Stimulated activated naive CD8-positive, alpha-beta T cell treated with anti-CD3 and anti-CD28 coated beads, Interleukin-15, Interleukin-2, amounts not matched to agents 100 ng/mL and 50 ng/mL, for 24 hours (primary cell): ENCODE data around the gene HOXD1.
A peak's percentile ranks its signal among the peaks of the same experiment; 100 is the strongest.

Experiments used
- H3K27ac Mint-ChIP-seq: one replicate; pipeline ENCODE4 v1.8.0; 2021; ENCODE audit warnings: mild to moderate bottlenecking, mixed read lengths
- H3K27me3 Mint-ChIP-seq: one replicate; pipeline ENCODE4 v1.8.0; 2021; ENCODE audit warnings: mixed read lengths
- H3K36me3 Mint-ChIP-seq: one replicate; pipeline ENCODE4 v1.8.0; 2021; ENCODE audit warnings: low read depth, mixed read lengths
- H3K4me1 Mint-ChIP-seq: one replicate; pipeline ENCODE4 v1.8.0; 2021; ENCODE audit warnings: low read depth, mixed read lengths
- H3K4me3 Mint-ChIP-seq: one replicate; pipeline ENCODE4 v1.8.0; 2021; ENCODE audit warnings: mild to moderate bottlenecking, mixed read lengths
- H3K9me3 Mint-ChIP-seq: one replicate; pipeline ENCODE4 v1.8.0; 2021; ENCODE audit warnings: mixed read lengths

Gene HOXD1

DNA sequence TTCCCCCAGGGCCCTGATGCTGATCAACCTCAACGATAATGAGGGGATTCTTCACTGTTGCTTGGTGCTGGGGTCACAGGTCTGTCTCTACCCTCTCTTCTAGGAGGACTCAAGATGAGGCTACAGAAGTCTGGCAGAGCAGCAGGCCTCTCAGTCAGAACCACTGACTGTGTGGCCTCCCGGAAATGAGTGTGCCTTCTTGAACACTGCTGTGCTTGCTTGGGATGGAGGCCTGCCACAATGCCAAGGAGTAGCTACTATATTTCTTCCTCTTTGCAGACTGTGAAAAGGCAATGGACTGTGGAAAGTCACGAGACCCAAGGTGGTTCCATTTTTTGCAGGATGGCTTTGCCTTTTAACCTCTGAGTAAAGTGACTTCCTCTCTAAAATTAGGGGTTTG is 5.8 kb upstream of the HOXD1 start:
- peaks cover 87% of the 10 kb centered on the region for H3K27me3 Mint-ChIP-seq
- no peak overlapping the region for H3K4me3 Mint-ChIP-seq
- H3K27ac Mint-ChIP-seq, result no peak overlapping the region
- H3K9me3 Mint-ChIP-seq, result no peaks in the 10 kb centered on the region
- H3K36me3 Mint-ChIP-seq, result peaks cover 3% of the 10 kb centered on the region
- peaks cover 6% of the 10 kb centered on the region for H3K4me1 Mint-ChIP-seq

- Mint-ChIP-seq H3K27me3 (peaks cover 79% of the 10 kb centered on the region), H3K4me3 (no peak overlapping the region), H3K36me3 (peaks cover 3% of the 10 kb centered on the region), H3K4me1 (peaks cover 17% of the 10 kb centered on the region), H3K27ac (no peak overlapping the region), H3K9me3 (no peaks in the 10 kb centered on the region)
Measured at GRCh38 chr2:176184749-176185148, 3.7 kb upstream of the HOXD1 start.

GRCh38 chr2:176186024-176186423 is 2.4 kb upstream of the HOXD1 start:
- Mint-ChIP-seq H3K4me3 (no peak overlapping the region), H3K27ac (no peak overlapping the region), H3K36me3 (peaks cover 3% of the 10 kb centered on the region), H3K4me1 (peaks cover 20% of the 10 kb centered on the region), H3K9me3 (no peaks in the 10 kb centered on the region), H3K27me3 (peaks cover 78% of the 10 kb centered on the region)

DNA sequence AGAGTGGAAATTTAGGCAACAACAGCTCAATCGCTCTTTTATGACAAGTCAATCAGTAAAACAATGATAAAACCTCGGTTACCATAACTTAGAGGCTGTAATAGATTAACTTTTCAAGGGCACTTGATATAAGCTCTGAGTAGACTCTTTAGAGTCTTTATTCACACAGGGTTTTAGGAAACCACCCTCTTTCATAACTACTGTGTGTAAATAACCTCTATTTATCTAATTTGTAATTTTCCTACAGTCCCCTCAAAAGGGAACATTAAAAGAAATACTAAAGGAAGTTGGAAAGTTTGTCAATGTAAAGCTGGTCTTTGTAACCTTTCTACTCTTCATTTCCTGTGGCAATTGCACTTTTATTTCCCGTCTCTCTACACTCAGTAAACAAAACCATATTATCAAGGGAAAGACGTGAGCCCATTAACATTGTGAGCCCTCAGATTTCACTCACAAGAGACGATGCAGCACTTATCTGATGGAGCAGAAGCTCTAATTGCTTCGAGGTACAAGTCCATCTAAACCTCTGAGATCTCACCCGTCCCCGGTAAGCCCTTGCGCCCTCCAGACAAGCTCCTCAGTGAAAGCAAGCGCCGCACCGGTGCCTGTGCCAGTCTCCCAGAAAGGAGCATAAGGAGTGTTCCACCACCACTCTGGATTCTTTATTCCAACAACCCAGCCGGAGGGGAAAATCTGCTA is 1.1 kb upstream of the HOXD1 start:
- peak overlapping the region; percentile 87 for H3K4me3 Mint-ChIP-seq
- peaks cover 3% of the 10 kb centered on the region for H3K36me3 Mint-ChIP-seq
- no peak overlapping the region for H3K27ac Mint-ChIP-seq
- peaks cover 81% of the 10 kb centered on the region for H3K27me3 Mint-ChIP-seq
- no peaks in the 10 kb centered on the region for H3K9me3 Mint-ChIP-seq
- peaks cover 20% of the 10 kb centered on the region for H3K4me1 Mint-ChIP-seq

DNA sequence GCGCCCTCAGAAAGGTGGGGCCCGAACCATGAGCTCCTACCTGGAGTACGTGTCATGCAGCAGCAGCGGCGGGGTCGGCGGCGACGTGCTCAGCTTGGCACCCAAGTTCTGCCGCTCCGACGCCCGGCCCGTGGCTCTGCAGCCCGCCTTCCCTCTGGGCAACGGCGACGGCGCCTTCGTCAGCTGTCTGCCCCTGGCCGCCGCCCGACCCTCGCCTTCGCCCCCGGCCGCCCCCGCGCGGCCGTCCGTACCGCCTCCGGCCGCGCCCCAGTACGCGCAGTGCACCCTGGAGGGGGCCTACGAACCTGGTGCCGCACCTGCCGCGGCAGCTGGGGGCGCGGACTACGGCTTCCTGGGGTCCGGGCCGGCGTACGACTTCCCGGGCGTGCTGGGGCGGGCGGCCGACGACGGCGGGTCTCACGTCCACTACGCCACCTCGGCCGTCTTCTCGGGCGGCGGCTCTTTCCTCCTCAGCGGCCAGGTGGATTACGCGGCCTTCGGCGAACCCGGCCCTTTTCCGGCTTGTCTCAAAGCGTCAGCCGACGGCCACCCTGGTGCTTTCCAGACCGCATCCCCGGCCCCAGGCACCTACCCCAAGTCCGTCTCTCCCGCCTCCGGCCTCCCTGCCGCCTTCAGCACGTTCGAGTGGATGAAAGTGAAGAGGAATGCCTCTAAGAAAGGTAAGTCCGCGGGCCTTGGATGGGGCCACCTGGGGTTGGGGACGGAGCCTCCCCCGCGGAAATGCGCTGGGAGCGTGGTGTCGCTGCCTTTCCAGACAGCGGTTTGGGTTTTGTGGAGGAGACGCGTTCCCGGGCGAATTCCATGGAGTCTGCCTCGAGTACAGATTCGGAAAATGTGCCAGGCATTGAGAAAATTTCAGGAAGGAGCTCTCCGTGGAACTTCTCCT is 559 bp downstream of the HOXD1 start:
- peak overlapping the region; percentile 41 for H3K4me3 Mint-ChIP-seq
- H3K9me3 Mint-ChIP-seq, result no peaks in the 10 kb centered on the region
- peaks cover 20% of the 10 kb centered on the region for H3K4me1 Mint-ChIP-seq
- H3K27me3 Mint-ChIP-seq, result peaks cover 81% of the 10 kb centered on the region
- peaks cover 3% of the 10 kb centered on the region for H3K36me3 Mint-ChIP-seq
- H3K27ac Mint-ChIP-seq, result no peak overlapping the region

DNA sequence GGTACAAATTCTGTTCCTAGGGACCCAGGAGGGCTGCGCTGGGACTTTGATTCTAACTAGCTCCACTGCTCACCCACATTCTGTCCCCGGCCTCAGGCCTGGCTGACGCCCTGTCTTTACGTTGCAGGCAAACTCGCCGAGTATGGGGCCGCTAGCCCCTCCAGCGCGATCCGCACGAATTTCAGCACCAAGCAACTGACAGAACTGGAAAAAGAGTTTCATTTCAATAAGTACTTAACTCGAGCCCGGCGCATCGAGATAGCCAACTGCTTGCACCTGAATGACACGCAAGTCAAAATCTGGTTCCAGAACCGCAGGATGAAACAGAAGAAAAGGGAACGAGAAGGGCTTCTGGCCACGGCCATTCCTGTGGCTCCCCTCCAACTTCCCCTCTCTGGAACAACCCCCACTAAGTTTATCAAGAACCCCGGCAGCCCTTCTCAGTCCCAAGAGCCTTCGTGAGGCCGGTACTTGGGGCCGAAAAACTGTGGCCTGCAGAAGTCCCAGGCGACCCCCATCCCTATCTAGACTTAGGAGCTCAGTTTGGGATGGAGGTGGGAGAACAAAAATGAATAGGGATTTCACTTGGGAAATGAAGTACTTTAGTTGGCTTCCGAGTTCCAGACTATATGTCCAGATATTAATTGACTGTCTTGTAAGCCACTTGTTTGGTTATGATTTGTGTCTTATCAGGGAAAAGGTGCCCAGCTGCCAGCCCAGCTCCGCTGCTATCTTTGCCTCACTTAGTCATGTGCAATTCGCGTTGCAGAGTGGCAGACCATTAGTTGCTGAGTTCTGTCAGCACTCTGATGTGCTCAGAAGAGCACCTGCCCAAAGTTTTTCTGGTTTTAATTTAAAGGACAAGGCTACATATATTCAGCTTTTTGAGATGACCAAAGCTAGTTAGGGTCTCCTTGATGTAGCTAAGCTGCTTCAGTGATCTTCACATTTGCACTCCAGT is 1.5 kb downstream of the HOXD1 start:
- Mint-ChIP-seq H3K27ac (no peak overlapping the region), H3K4me3 (peak overlapping the region; percentile 41), H3K4me1 (peaks cover 20% of the 10 kb centered on the region), H3K36me3 (peaks cover 3% of the 10 kb centered on the region), H3K9me3 (no peaks in the 10 kb centered on the region), H3K27me3 (peaks cover 81% of the 10 kb centered on the region)

DNA sequence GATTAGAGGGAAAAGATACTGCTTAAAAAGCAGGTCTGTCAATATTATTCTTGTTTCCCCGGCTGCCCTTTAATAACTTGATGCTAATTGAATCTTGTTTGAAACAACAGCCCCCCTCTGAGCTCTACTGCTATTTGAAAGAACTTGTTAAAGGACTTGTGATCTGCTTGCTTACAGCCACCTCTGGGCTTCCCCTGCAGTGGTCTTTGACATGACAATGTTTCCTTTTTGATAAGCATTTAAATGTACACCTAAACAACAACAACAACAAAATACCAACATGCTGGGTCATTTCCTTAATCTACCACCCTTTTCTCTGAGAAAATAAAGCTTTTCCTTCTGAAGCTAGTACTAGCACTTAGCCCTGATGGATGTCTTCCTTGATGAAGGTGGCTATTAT is 3.9 kb downstream of the HOXD1 start:
- H3K4me1 Mint-ChIP-seq, result peaks cover 18% of the 10 kb centered on the region
- no peaks in the 10 kb centered on the region for H3K9me3 Mint-ChIP-seq
- peaks cover 77% of the 10 kb centered on the region for H3K27me3 Mint-ChIP-seq
- no peak overlapping the region for H3K27ac Mint-ChIP-seq
- H3K4me3 Mint-ChIP-seq, result no peak overlapping the region
- no peaks in the 10 kb centered on the region for H3K36me3 Mint-ChIP-seq

GRCh38 chr2:176193048-176193447 is 4.6 kb downstream of the HOXD1 start:
- no peaks in the 10 kb centered on the region for H3K36me3 Mint-ChIP-seq
- no peak overlapping the region for H3K4me3 Mint-ChIP-seq
- no peaks in the 10 kb centered on the region for H3K9me3 Mint-ChIP-seq

DNA sequence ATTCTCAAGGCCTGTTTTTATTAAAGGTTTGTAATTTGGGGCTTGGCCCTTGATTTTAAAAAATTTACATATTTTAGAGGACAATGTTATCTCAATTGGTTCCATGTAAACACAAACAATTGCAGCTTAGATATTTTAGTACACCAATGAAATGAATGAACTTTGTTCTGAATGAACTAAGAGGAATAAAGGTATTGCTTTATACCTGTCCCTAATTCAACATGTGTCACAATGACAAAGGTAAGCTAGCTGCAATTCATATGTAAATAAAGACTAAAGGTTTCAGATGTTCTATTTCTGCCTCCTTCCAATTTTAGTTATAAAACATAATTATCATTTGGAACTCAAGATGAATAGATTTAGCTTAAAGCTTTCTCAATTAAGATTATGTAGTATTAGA is 11.4 kb downstream of the HOXD1 start:
- H3K27me3 Mint-ChIP-seq, result peaks cover 49% of the 10 kb centered on the region
- no peak overlapping the region for H3K27ac Mint-ChIP-seq
- no peaks in the 10 kb centered on the region for H3K9me3 Mint-ChIP-seq
- no peak overlapping the region for H3K4me3 Mint-ChIP-seq
- no peaks in the 10 kb centered on the region for H3K4me1 Mint-ChIP-seq
- no peaks in the 10 kb centered on the region for H3K36me3 Mint-ChIP-seq

More at GRCh38 chr2:176193048-176193447, 4.6 kb downstream of the HOXD1 start:
- peaks cover 75% of the 10 kb centered on the region for H3K27me3 Mint-ChIP-seq
- peaks cover 11% of the 10 kb centered on the region for H3K4me1 Mint-ChIP-seq
- H3K27ac Mint-ChIP-seq, result no peak overlapping the region

DNA sequence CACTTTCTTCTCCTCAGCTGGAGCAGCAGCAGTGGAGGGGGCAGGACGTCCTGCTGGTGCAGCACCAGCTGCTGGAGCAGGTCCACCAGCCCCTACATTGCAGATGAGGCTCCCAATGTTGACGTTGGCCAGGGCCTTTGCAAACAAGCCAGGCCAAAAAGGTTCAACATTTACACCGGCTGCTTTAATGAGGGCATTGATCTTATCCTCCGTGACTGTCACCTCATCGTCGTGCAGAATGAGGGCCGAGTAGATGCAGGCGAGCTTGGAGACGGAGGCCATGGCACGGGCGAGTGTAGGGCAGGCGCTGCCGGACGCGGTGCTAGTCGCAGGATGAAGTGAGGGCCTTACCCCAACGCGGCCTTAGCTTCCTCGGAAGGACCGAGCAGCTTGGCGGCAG is 12.5 kb downstream of the HOXD1 start:
- H3K9me3 Mint-ChIP-seq, result no peaks in the 10 kb centered on the region
- H3K27ac Mint-ChIP-seq, result no peak overlapping the region
- no peak overlapping the region for H3K4me3 Mint-ChIP-seq
- peaks cover 41% of the 10 kb centered on the region for H3K27me3 Mint-ChIP-seq
- no peaks in the 10 kb centered on the region for H3K36me3 Mint-ChIP-seq
- H3K4me1 Mint-ChIP-seq, result no peaks in the 10 kb centered on the region

DNA sequence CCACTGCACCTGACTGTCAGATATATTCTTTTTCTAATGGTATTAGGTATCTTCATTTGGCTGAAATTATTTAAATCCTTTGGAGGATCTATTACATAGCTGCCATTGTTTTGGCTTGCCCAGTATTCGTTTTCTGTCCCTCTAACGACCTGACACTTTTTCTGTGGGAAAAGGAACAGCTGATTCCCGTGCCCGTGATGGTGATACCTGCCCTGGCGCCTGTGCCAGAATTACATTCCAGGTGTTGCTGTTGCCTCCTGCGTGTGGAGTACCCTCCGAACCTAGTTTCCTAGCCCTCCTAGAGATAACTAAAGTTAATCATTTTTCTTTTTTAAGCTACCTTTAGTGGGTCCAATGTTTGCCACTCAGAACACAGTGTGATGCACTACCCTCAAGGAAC is 14.0 kb downstream of the HOXD1 start:
- Mint-ChIP-seq H3K4me1 (no peaks in the 10 kb centered on the region), H3K27me3 (peaks cover 32% of the 10 kb centered on the region), H3K36me3 (no peaks in the 10 kb centered on the region), H3K27ac (no peak overlapping the region), H3K9me3 (no peaks in the 10 kb centered on the region), H3K4me3 (no peak overlapping the region)

GRCh38 chr2:176205126-176205525 is 16.7 kb downstream of the HOXD1 start:
- H3K4me1 Mint-ChIP-seq, result no peaks in the 10 kb centered on the region
- H3K36me3 Mint-ChIP-seq, result no peaks in the 10 kb centered on the region
- no peak overlapping the region for H3K27ac Mint-ChIP-seq
- no peak overlapping the region for H3K4me3 Mint-ChIP-seq
- H3K27me3 Mint-ChIP-seq, result peaks cover 29% of the 10 kb centered on the region
- H3K9me3 Mint-ChIP-seq, result no peaks in the 10 kb centered on the region

DNA sequence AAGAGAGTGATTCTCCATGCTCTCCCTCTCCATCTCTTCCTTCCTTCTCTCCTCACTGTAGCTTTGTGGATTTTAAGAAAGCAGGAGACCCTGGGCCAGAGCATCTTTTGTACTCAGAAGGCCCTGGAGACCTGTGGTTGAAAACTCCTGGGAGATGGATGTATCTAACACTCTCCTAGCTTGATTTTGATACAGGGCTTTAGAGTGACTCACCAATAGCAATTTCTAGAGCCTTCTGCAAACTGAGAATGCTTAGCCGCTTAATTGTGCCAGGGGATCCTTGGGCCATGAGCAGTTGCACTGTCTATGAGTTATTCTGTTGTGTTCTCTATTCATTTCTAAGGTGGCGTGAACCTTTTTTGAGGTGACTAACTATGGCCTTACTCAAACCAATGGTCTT is 17.7 kb downstream of the HOXD1 start:
- Mint-ChIP-seq H3K4me3 (no peak overlapping the region), H3K36me3 (no peaks in the 10 kb centered on the region), H3K27ac (no peak overlapping the region), H3K4me1 (no peaks in the 10 kb centered on the region), H3K27me3 (peaks cover 32% of the 10 kb centered on the region), H3K9me3 (no peaks in the 10 kb centered on the region)

DNA sequence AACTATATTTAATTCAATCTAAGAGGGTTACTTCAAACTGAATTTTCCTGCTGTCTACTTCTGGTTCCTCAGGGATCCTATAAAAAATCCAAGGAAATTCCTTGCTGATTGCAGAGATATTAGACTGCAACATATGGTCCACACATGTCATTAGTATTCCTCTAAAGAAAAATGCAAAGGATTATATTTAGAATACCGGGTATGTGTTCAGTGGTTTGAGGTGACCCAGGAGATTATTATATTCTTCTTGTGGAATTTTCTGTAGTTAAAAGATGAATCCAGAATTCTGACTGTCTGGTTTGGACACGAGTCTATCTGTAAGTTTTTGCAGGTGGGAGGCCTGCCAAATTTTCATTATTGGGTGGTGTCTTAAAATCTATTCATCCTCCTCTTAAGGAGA is 18.2 kb downstream of the HOXD1 start:
- H3K4me3 Mint-ChIP-seq, result no peak overlapping the region
- peaks cover 33% of the 10 kb centered on the region for H3K27me3 Mint-ChIP-seq
- H3K4me1 Mint-ChIP-seq, result no peaks in the 10 kb centered on the region
- H3K9me3 Mint-ChIP-seq, result no peaks in the 10 kb centered on the region
- no peak overlapping the region for H3K27ac Mint-ChIP-seq
- no peaks in the 10 kb centered on the region for H3K36me3 Mint-ChIP-seq
